ENCODE measurements around the gene PTRH2.

GRCh38 chr17:59748591-59748990 is 41.4 kb upstream of the PTRH2 start:
- TF ChIP-seq, protein P1, sequence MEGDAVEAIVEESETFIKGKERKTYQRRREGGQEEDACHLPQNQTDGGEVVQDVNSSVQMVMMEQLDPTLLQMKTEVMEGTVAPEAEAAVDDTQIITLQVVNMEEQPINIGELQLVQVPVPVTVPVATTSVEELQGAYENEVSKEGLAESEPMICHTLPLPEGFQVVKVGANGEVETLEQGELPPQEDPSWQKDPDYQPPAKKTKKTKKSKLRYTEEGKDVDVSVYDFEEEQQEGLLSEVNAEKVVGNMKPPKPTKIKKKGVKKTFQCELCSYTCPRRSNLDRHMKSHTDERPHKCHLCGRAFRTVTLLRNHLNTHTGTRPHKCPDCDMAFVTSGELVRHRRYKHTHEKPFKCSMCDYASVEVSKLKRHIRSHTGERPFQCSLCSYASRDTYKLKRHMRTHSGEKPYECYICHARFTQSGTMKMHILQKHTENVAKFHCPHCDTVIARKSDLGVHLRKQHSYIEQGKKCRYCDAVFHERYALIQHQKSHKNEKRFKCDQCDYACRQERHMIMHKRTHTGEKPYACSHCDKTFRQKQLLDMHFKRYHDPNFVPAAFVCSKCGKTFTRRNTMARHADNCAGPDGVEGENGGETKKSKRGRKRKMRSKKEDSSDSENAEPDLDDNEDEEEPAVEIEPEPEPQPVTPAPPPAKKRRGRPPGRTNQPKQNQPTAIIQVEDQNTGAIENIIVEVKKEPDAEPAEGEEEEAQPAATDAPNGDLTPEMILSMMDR (IDR thresholded peaks at IDR 0.05; ENCODE audit: poor library complexity), result no peak
- no peak for TF ChIP-seq EZH2 (IDR thresholded peaks at IDR 0.05; ENCODE audit: borderline replicate concordance)
- TF ChIP-seq EZH2phosphoT487 (IDR thresholded peaks at IDR 0.05; ENCODE audit: low read depth, severe bottlenecking, unreplicated experiment), result no peak
